NCI-H2171 (cell line): ENCODE results near the gene KRT78.

ENCODE experiments used
- DNase-seq: peaks from one replicate; lab custom pipeline; 2025; lab: John Stamatoyannopoulos, UW

KRT78 gene

DNA sequence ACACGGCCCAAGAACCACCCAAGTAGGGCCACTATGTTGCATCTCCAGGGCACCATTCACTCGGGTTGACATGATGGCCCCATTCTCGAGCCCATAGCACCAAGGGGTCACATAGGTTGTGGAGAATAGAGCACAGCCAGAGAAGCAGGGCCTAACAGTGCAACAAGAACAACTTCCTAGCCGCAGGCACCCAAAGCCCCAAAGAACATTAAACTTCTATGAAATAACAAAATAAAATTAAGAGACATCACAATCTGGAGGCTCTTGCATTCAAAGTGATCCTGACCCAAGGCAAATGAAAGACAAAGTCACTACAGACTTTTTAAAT lies 36.8 kb downstream of the KRT78 start:
- DNase-seq, result no peak

DNA sequence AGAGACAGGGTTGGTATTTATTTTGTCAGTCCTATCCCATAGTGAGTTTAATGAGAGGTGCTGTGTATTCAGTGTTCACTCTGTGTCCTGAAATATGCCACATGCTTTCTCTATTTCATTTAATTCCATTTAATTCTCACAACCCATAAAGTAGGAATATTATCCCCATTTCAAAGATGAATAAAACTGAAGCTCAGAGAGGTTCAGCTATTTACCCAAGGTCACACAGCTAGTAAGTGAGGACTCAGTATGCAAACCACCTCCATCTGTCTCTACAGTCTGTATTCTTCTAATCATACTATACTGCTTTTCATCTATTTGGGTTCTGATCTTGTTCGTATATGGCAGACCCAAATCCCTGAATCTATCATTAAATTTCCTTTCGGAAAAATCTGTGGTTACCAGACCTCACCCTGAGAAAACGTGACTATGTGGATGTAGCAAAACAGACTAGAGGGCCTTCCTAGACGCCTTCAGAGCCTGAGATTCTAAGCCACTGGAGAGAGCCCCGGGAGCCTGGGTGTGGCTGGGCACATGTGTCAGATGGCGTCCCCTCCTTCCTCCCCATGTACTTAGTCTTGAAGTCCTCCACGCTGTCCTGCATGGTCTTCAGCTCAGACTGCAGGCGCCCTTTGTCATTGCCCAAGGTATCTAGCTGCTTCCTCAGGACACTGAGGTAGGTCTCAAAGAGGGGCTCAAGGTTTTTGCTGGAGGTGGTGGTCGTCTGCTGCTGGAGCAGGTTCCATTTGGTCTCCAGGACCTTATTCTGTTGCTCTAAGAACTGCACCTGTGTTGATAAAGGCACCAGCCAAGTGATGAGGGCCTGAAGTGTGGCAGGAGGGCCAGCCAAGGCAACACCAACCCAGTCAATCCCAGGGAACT lies 37.4 kb downstream of the KRT78 start:
- no peak for DNase-seq

DNA sequence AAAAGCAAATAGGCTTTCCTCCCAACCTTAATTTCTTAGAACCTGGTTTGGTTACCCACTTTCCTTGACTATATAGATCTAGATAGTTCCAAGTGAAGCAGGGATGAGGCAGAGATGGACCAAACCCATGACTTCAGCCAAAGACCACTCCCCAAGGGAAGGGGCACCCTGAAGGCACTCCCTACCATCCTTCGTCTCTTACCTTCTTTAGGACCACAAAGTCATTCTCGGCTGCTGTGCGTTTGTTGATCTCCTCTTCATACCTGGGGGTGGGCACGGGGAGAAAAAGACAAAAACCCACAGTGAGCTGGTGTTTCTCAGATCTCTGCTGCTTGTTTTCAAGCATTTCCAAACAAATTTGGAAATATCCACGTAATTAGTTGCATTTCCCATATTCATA lies 38.2 kb downstream of the KRT78 start:
- DNase-seq, result no peak

DNA sequence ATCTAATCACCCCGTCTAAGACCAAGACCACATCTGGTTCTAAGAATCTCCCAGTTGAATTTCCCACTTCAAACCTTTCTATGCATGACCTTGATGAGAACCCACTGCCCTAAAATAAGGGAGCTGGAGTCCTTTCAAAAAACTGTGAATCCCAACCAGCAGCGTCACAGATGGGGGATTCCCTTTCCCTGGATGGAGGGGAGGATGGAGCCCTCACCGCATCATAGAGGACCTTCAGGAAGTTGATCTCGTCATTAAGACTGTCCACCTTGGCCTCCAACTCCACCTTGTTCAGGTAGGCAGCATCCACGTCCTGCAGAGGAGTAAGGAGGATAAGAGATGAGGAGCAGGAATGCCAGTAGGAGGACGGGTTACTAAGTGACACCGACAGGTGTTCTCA lies 39.6 kb downstream of the KRT78 start:
- DNase-seq, result no peak

DNA sequence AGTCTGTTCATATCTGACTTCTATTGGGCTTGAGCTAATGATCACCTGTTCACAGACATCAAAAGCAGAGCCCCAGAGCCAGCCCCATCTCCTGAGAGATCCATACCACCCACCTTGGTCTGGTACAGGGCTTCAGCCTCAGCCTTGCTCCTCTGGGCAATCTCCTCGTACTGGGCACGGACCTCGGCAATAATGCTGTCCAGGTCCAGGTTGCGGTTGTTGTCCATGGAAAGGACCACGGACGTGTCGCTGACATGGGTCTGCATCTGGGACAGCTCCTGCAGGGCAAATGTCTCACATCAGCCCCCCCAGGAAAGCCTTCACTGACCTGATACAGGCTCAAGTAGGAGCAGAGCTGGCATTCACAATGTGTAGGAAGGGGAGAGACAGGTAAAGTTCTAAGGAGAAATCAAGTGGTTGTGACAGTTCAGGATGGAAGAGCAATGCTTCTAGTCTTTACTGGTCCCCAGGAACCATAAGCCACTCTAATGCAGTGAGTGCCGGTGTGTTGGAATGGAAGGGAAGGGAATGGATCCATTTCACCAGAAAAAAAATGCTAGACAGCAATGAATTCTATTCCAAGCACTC lies 40.1 kb downstream of the KRT78 start:
- DNase-seq, result no peak

DNA sequence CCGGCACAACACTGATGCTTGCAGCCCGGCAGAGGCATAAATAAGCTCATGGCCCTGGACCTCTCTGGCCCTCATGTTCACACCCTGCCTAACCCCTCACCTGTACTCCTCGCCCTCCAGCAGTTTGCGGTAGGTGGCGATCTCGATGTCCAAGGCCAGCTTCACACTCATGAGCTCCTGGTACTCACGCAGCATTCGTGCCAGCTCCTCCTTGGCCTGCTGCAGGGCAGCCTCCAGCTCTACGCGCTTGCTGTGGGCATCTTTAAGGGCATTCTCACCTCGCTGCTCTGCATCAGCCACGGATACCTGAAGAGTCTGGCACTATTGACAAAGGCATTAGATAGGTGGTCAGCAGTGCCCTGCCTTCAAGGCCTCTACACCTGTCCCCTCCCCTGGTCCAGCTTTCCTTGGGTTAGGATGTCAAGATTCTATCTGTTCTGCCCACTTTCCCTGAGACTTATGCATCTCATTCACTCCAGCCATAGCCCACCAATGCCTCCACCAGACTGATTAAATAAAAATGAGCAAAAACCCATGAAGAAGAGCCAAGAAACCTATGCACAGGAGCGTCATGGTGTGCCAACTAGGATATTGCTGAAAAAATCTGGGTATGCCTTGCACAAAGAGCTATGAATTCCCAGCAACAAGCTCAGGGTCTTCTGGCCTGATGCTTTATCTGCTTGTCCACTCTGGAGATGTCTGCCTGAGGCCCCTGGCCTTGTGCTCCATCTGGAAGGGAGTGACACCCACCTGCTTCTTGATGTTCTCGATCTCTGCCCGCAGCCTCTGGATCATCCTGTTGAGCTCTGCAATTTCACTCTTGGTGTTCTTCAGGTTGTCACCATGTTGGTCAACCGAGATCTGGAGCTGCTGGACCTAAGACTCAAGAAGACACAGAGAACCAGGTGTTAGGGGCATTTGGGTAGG lies 41.0 kb downstream of the KRT78 start:
- DNase-seq, result no peak

DNA sequence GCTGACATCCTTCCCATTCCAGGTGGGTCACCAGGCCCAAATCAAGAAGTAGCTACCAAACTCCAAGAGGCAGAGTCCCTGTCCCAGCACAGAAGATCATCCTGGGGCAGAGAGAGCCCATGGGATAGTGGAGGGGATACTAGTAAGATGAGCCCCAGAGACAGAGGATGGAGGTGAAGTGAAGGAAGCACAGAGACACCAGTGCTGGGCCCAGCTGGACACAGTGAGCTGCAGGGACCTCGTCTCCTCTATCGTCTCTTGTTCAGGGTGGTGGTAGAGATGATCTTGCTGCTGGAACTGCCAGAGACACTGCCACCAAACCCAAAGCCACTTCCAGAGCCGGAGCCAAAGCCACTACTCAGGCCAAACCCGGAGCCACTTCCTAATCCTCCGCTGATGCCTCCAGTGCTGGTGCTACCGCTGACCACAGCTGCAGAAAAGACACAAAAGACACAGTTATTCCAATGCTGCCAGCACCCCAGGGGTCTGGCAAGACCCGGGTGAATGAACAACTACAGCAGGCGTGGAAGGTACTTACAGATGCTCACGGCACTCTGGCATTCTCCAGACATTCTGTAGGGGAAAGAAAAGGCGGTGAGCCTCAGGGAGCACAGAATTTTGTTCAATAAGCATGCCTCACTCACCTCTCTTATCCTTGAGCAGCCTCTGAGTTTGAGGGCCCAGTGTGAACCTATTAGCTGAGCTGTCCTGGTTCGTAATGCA lies 41.8 kb downstream of the KRT78 start:
- no peak for DNase-seq

DNA sequence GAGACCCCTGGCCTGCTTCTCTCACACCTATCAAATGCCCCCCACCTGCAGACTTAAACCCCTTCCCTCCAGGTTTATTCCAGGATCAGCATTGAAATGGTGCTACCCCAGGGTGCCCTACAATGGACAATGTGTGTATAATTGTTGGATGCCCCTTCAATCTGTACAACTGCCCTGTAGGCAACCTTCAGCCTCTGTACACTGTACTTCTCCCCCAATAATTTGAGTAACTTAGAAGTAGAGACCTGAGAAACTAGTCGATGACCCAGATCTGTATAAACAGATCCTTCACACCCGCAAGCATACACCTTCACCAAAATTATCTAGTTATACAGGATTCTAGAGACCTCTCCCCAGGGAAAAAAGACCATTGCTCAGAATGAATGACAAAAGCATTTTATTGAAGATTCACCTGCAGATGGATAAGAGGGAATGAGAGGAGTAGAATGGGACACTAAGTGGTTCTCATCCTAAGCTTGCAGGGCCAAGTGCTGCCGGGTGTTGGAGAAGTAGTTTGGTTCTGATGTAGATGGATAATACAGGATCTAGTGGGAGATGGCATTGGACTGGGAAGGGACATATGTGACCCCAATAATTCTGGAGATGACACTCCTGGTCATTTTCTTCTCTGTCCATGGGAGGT lies 42.5 kb downstream of the KRT78 start:
- no peak for DNase-seq

DNA sequence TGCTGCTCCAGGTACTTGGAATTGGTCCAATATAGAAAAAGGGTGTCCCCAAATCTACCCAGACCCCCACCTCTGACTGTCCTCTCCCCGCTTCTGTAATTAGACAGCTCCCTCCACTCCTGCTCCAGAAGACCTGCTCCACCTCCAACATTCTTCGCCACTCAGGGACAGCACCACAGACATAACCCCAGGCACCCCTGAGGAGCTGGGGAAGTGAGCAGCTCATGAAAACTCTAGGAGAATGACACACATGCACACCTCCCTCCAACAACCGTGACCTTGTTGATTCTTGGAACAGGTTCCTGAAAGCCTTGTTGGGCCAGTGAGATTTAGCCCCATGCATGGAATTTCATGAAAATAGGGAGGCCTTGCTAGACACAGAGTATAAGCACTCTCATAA lies 43.1 kb downstream of the KRT78 start:
- DNase-seq, result no peak

DNA sequence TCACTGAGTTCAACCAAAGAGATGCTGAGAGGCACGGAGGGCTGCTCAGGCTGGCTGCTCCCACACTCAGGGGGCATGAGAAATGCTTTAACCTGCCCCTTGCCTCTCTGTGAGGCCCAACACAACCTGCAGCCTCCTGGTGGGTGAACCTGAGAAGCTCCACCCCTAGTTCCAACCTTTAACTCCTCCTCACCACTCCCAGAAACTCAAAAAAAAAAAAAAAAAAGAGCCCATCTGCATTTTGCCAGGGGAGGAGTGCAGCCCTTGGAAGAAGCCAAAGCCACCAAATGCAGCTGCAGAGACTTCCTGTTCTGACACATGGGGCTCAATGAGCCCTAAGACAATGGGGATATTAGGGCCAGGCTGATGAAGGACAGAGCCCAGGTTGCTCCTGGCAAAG lies 43.8 kb downstream of the KRT78 start:
- peak; percentile 67 for DNase-seq

DNA sequence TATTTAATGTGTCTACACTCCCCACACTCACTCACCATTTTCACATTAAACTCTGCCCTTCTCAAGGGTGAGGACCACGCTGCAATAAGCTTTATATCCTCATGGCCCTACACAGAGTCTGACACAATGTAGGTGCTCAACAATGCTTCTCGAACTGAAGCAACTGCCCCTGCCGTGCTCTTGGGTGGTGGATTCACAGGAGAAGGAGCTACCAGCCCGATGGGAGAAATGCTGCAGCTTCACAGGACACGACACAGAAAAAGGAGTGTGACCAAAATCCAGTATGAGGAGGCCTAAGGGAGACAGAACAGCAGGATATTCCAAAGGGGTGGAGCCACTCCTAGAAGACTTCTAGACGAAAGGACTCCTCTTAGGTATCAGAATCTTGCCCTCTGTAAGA lies 46.4 kb downstream of the KRT78 start:
- DNase-seq, result no peak

DNA sequence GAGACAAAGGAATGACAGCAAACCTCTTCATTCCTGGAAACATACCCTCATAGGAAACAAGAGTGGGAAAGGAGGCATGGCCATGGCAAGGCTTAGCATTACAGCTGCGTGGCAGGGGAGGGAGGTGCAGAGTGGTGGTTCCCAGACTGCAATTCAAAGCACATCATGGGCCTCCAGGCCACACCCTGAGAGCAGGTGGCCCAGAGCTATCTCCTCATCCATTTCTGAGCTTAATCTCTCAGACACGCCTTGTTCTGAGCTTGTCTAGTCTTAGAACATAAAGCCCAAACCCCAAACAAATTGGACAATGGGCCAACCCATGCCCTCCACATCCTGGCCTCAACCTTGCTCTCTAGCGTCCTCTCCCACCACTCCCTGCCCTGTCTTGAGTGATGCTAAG lies 47.0 kb downstream of the KRT78 start:
- no peak for DNase-seq

DNA sequence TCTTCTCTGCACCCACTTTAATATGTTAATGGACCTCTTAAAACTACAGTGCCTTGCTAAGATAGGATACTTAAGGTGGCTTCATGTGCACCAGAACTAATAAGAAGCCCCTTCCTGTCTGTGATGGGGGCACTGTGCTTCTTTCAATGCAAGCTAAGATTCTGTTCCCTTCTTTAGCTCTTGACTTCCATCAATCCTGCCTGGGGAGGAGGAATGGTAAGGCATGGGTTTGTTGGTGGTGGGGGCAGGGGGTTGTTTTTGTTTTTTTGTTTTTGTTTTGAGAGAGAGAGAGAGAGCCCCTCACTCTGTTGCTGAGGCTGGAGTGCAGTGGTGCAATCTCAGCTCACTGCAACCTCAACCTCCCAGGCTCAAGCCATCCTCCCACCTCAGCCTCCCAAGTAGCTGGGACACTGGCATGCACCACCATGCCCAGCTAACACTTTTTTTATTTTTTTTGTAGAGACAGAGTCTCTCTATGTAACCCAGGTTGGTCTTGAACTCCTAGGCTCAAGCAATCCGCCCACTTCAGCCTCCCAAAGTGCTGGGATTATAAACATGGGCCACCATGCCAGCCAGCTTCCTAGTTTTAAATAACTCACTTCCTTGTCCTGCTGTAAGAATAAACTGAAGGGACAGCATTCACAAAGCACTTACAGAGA lies 48.4 kb downstream of the KRT78 start:
- DNase-seq, result no peak

DNA sequence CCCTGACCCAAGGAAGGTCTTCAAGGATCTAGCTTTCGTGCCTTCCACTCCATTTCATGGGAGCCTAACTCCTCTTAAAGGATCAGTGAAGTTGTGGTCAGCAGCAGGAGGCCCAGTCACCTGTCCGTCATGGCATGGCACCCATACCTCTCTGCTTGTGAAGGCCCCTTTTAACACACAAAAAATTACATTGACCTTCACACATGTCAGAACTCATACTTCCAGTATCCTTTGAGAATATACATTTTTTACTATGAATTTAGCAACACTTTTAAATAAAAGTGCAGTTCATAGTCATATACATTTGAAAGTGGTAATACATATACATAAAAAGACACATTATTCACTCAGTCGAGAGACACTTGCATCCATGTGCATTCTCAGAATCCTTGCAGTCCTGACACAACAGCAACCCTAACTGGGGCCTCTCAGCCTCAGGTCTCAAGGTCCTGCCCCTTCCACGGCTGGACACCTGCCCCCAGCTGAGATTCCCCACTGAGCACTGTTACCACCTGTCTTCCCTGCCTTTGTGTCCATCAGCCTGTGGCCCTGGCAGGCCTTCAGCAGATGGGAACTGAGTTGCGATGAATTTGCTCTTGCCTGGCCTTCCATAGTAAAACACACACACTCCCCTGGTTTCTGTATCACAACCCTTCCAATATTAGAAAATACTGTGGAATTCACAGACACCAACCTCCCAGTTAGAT lies 49.1 kb downstream of the KRT78 start:
- no peak for DNase-seq

DNA sequence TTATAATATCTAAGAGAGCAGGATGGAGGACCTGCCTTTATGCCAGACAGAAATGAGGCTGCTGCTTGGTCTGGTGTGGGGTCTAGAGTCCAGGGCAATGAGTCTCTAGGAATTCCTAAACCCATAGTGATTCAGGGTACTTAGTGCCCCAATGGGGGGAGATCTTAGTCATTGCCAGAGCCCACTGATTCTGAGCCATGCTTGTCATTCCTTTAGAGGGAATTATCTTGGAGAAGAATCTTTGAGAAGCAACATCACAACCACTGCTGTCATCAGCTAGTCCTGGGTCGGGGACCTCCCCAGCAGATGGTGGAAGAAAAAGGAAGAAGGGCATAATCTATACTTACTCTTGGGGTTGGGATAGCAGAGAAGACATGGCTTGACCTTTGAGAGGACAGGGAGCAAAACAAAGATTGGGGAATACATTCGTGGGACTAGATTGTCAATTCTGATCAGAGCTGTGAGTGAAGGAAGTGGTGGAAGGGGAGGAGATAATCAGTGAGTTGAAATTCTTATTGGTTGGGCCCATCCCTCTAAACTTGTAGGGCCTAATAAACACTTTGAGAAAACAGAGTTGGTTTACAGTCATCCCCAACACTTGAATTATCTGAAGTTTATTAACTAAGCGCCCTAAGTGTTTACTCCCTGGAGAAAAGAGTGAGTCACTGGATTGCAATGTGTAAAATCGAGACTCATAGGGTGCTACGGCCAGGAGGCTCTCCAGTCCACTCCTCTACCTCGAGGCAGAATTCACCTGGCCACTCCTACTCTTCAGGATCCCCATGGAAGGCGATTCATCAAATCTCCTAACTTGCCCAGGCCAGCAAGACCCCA lies 49.9 kb downstream of the KRT78 start:
- DNase-seq, result no peak

DNA sequence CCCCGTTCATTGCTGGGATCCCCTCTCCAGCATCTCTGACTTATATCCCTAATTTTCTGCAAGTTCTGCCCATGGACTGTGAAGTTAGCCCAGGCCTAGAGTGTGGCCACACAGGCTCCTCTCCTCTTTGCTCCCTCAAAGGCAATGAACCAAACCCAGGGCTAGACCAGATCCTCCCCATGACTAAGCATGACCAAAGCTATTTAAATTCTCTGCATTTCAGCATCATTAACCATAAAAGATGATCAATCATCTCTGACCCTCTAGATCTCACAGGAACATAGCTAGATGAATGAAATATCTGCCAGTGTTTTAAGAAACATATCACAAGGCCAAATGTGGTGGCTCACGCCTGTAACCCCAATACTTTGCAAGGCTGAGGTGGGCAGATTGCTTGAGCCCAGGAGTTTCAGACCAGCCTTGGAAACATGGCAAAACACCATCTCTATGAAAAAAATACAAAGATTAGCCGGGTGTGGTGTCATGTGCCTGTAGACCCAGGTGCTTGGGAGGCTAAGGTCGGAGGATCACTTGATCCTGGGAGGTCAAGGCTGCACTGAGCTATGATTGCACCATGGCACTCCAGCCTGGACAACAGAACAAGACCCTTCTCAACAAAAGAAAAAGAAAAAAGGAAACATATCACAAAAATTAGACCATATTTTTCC lies 50.7 kb downstream of the KRT78 start:
- DNase-seq, result no peak

DNA sequence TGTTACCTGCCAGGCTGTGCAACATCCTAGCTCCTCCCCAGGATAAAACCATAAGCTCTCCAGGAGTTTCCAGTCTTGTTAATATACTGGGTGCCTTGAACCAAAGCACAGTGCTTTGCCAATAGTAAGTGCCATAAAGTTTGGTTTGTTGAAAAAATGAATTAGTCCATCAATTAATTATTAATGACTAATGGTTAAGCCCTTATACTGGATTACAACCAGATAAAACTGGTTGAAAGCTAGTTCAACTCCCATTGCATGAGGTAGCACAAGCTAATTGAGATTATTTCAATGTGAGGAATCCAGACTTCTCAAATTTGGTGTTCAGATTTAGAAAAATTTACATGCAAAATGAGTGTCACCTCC lies 51.3 kb downstream of the KRT78 start:
- no peak for DNase-seq

DNA sequence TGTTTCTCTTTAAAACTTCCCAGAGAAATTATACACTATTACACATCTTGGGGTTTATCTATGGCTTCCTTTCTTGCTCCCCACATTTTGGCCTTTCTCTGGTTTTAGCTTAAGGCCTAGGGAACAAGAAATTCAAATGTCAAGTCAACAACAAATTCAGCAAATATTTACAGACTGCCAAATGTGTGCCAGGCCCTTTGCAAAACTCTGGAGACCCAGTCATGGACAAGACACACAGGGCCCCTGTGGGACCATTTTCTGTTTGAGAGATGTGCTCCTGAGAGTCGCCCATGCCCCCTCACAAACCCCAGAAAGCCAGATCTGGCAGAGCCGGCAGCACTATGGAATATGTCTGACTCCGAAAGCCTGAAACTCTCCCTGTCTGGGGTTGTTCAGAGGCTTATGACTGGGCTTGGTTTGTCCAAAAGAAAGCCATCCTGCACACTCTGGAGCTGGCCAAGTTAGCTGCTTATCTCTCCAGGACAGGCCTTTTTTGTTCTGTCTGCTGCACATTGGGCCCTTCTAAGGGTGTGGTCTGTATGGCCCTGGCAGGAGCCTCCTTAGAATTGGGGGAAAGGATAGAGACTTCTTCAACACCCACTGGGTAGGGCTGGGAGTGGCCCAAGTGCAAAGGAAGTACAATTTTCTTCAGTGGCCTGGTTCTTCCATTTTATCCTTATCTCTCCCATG lies 51.8 kb downstream of the KRT78 start:
- DNase-seq, result no peak

DNA sequence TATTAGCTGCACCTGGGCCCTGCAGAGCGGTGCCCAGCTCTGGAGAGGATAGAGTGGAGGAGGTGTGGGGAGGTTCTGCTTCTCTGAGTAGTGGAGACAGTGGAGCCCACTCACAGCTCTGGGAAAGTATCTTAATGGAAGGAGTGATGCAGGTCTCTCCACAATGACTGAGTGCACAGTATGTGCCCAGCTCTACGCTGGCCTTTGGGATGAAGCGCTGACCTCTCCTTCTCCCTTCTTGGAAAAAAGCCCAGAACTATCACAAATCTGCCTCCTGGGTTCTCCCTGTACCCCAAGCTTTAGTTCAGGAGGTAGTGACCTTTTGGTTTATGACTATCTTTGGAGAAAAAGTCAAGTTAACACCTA lies 52.4 kb downstream of the KRT78 start:
- no peak for DNase-seq
